Measurements from ENCODE around the gene PDZRN3.

- no peak for TF ChIP-seq CTCF (IDR thresholded peaks at IDR 0.05)
- no peak for TF ChIP-seq POLR2A (IDR thresholded peaks at IDR 0.05)
Observed at GRCh38 chr3:73433079-73433478, 191.7 kb downstream of the PDZRN3 start.

Measured in Peyer's patch (tissue), 4 donors.